Liver (tissue), 2 donors: ENCODE data around the gene PDE9A.

ENCODE experiments used
- YY1 ChIP-seq: IDR thresholded peaks from 2 replicates; pipeline ENCODE4 v1.6.1; 2016; ENCODE audit warnings: antibody characterized with exemption, mild to moderate bottlenecking
- TF ChIP-seq, protein P1 (sequence below): fragments of 150-350 bp; IDR thresholded peaks from 2 replicates; pipeline ENCODE4 v1.5.1; 2017; ENCODE audit warnings: improper control_type of control experiment, low read depth, low read length; ENCODE audit not compliant: missing input control
- donor health status: healthy.

DNA sequence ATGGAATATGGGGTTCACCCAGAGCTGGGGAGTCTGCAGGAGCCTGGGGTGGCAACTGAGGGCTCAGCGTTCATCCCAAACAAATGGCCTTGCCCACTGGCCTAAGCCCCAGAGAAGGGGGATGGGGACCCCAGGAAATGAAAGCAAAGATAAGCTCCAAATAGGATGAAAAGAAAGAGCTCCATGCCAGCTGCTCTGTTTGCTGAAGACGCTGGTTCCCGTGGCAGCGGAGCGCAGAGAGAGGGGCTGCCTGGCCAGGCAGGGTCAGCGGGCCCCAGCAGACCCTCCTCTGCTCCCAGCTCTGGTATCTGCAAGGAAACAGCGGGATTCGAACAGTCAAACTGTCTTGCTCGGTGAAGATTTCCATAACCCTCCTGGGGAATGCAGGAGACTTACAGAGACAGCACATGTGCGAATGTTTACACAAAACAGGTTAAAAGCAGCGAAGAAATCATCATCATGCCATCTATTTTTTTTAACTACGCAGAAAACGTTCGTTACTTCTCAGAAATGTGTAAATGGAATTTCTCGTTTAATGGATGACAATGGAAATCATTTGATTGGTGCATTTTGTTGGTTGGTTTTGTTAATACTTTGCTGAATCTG lies 94.4 kb downstream of the PDE9A start:
- TF ChIP-seq, protein P1, sequence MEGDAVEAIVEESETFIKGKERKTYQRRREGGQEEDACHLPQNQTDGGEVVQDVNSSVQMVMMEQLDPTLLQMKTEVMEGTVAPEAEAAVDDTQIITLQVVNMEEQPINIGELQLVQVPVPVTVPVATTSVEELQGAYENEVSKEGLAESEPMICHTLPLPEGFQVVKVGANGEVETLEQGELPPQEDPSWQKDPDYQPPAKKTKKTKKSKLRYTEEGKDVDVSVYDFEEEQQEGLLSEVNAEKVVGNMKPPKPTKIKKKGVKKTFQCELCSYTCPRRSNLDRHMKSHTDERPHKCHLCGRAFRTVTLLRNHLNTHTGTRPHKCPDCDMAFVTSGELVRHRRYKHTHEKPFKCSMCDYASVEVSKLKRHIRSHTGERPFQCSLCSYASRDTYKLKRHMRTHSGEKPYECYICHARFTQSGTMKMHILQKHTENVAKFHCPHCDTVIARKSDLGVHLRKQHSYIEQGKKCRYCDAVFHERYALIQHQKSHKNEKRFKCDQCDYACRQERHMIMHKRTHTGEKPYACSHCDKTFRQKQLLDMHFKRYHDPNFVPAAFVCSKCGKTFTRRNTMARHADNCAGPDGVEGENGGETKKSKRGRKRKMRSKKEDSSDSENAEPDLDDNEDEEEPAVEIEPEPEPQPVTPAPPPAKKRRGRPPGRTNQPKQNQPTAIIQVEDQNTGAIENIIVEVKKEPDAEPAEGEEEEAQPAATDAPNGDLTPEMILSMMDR: no peak
- TF ChIP-seq YY1: no peak
